Esophagus muscularis mucosa (tissue), 4 donors: ENCODE results near the gene C14orf119.

Source experiments
- CTCF ChIP-seq, 3 experiments: fragments of 200-600 bp in 2 of 3; fragments of 450-650 bp in 1 of 3; sonication (generic) in 2 of 3; IDR thresholded peaks; one replicate each; pipeline ENCODE4 v1.5.1; 2017 to 2019; ENCODE audit warnings: antibody characterized with exemption in 3 of 3, mild to moderate bottlenecking in 2 of 3, moderate library complexity in 1 of 3
- EP300 ChIP-seq: sonication (generic); formaldehyde crosslinking; IDR thresholded peaks from one replicate; pipeline ENCODE4 v1.6.1; 2017; ENCODE audit warnings: antibody characterized with exemption
- POLR2A ChIP-seq: fragments of 450-650 bp; IDR thresholded peaks from one replicate; pipeline ENCODE4 v1.6.1; 2017; ENCODE audit warnings: antibody characterized with exemption, moderate library complexity, mild to moderate bottlenecking, low read depth
- POLR2AphosphoS5 ChIP-seq, 2 donors: sonication (generic); formaldehyde crosslinking; IDR thresholded peaks; one replicate each; pipeline ENCODE4 v1.6.1; 2017; ENCODE audit warnings: antibody characterized with exemption in 2 of 2

DNA sequence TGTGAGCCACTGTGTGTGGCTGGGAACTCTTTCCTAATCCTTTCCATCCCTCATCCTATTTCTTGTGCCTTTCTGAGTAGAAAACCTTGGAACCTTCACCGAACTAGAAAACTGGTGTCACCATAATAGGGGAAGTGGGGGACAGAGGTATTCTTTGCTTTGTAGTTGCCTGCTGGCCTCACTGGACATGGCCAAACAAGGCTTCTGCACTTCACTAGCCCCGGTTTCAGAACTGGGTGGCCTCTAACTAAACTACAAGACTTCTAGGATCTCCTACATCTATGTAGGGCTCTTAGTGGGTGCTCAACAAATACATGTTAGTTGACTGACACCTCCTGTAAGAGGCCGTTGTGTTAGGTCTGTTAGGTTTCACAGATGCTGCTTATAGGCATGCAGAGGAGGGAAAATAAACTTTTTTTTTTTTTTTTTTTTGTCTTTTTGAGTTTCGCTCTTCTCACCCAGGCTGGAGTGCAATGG, 10.1 kb downstream of the C14orf119 start:
- TF ChIP-seq CTCF (IDR thresholded peaks at IDR 0.05) (no peak), POLR2AphosphoS5 (IDR thresholded peaks at IDR 0.05) (no peak), POLR2A (no peak), EP300 (no peak)
